Neutrophil (primary cell): ENCODE measurements around the gene NUAK1.

Experiments used
- H3K27ac ChIP-seq: fragments of 200-600 bp; sonication (generic); 2 replicates; pipeline ENCODE4 v1.5.1; 2016; ENCODE audit warnings: mild to moderate bottlenecking, moderate library complexity
- H3K27me3 ChIP-seq: fragments of 200-600 bp; sonication (generic); 2 replicates; pipeline ENCODE4 v1.6.0; 2016; ENCODE audit warnings: mild to moderate bottlenecking
- H3K36me3 ChIP-seq: fragments of 200-600 bp; sonication (generic); 2 replicates; pipeline ENCODE4 v1.5.1; 2017
- H3K4me1 ChIP-seq, 2 experiments: fragments of 200-600 bp in 1 of 2; sonication (generic) in 1 of 2; 1 replicate in 1 of 2; 2 replicates in 1 of 2; pipeline versions ENCODE4 v1.5.1 to v1.6.1; 2013 to 2016; ENCODE audit warnings: low read depth in 1 of 2, low read length in 1 of 2, mild to moderate bottlenecking in 1 of 2, moderate library complexity in 1 of 2; ENCODE audit not compliant: control insufficient read depth in 1 of 2, insufficient read depth in 1 of 2
- H3K4me3 ChIP-seq, 2 experiments: fragments of 200-600 bp in 1 of 2; sonication (generic) in 1 of 2; 1 replicate in 1 of 2; 2 replicates in 1 of 2; pipeline ENCODE4 v1.5.1; 2013 to 2016; ENCODE audit warnings: low read depth in 1 of 2, low read length in 1 of 2, mild to moderate bottlenecking in 1 of 2, moderate library complexity in 1 of 2
- H3K9me3 ChIP-seq: fragments of 200-600 bp; sonication (generic); 2 replicates; pipeline ENCODE4 v1.5.1; 2016
- CTCF ChIP-seq: fragments of 200-600 bp; sonication (generic); IDR thresholded peaks from 2 replicates; pipeline ENCODE4 v1.5.1; 2016; ENCODE audit warnings: antibody characterized with exemption

Gene NUAK1

GRCh38 chr12:106157802-106158201, 19.0 kb upstream of the NUAK1 start:
- no peaks in the 10 kb centered on the region for H3K36me3 ChIP-seq
- no peak overlapping the region for H3K4me3 ChIP-seq
- TF ChIP-seq CTCF, result no peak
- H3K4me1 ChIP-seq, result no peaks in the 10 kb centered on the region
- H3K27ac ChIP-seq, result no peak overlapping the region
- H3K9me3 ChIP-seq, result no peaks in the 10 kb centered on the region
- H3K27me3 ChIP-seq, result peaks cover 32% of the 10 kb centered on the region

- peaks cover 55% of the 10 kb centered on the region for H3K27me3 ChIP-seq
- H3K36me3 ChIP-seq, result no peaks in the 10 kb centered on the region
- no peaks in the 10 kb centered on the region for H3K9me3 ChIP-seq
- no peaks in the 10 kb centered on the region for H3K4me1 ChIP-seq
- TF ChIP-seq CTCF, result no peak
- H3K27ac ChIP-seq, result no peak overlapping the region
- no peak overlapping the region for H3K4me3 ChIP-seq
Observed at GRCh38 chr12:106154751-106155273, 16.1 kb upstream of the NUAK1 start.

- H3K36me3 ChIP-seq, result no peaks in the 10 kb centered on the region
Observed at GRCh38 chr12:106152334-106152733, 13.6 kb upstream of the NUAK1 start.

GRCh38 chr12:106150555-106150954, 11.8 kb upstream of the NUAK1 start:
- H3K27me3 ChIP-seq, result peaks cover 89% of the 10 kb centered on the region
- H3K9me3 ChIP-seq, result no peaks in the 10 kb centered on the region
- H3K36me3 ChIP-seq, result no peaks in the 10 kb centered on the region
- H3K4me1 ChIP-seq, result no peaks in the 10 kb centered on the region
- no peak overlapping the region for H3K27ac ChIP-seq
- TF ChIP-seq CTCF, result no peak
- H3K4me3 ChIP-seq, result no peak overlapping the region

More at GRCh38 chr12:106152334-106152733, 13.6 kb upstream of the NUAK1 start:
- H3K4me3 ChIP-seq, result no peak overlapping the region
- peaks cover 75% of the 10 kb centered on the region for H3K27me3 ChIP-seq
- no peaks in the 10 kb centered on the region for H3K4me1 ChIP-seq
- no peak for TF ChIP-seq CTCF
- H3K27ac ChIP-seq, result no peak overlapping the region
- H3K9me3 ChIP-seq, result no peaks in the 10 kb centered on the region

- no peaks in the 10 kb centered on the region for H3K4me1 ChIP-seq
- TF ChIP-seq CTCF, result no peak
- H3K36me3 ChIP-seq, result no peaks in the 10 kb centered on the region
- H3K4me3 ChIP-seq, result no peak overlapping the region
- no peaks in the 10 kb centered on the region for H3K9me3 ChIP-seq
- no peak overlapping the region for H3K27ac ChIP-seq
- peaks cover 89% of the 10 kb centered on the region for H3K27me3 ChIP-seq
Observed at GRCh38 chr12:106149096-106149784, 10.5 kb upstream of the NUAK1 start.
